Stimulated activated CD8-positive, alpha-beta memory T cell treated with anti-CD3 and anti-CD28 coated beads, Interleukin-7, amount 100 ng/mL, for 4 hours (primary cell): ENCODE measurements around the gene ARHGEF1.
A peak's percentile ranks its signal among the peaks of the same experiment; 100 is the strongest.

Experiments
- DNase-seq, 2 donors: peaks; one replicate each; pipeline ENCODE4 v3.0.0-alpha.2; 2020; ENCODE audit warnings: low read depth in 2 of 2

Gene ARHGEF1

DNA sequence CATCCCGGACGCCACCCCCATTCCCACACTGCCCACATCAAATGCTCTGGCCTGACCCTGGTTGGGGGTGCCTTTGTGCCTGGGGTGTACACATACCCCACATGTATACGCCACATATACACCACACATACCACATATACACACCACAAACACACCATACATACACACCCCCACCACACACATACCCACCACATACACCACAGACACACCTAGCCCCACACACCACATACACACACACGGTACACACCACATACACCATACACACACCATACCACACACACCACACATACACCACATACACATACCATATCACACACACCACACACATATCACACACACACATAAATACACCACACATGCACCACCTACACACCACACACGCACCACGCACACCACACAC, 35.1 kb downstream of the ARHGEF1 start:
- no peak for DNase-seq

GRCh38 chr19:41918653-41919244, 35.8 kb downstream of the ARHGEF1 start:
- no peak for DNase-seq

DNA sequence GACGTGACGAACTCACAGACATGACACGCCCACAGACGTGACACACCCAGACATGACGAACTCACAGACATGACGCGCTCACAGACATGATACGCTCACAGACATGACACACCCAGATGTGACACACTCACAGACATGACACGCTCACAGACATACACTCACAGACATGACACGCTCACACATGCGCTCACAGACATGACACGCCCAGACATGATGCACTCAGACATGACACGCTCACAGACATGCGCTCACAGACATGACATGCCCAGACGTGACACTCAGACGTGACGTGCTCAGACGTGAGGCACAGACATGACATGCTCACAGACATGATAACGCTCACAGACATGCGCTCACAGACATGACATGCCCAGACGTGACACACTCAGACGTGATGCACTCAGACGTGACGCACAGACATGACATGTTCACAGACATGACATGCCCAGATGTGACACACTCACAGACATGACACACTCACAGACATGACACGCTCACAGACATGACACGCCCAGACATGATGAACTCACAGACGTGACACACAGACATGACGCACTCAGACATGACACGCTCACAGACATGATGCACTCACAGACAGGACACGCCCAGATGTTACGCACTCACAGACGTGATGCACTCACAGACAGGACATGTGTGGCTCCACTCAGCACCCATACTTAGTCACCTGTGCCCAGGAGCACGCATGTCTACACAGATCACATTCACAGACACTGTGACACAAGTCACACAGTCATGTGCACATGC, 37.1 kb downstream of the ARHGEF1 start:
- no peak for DNase-seq

DNA sequence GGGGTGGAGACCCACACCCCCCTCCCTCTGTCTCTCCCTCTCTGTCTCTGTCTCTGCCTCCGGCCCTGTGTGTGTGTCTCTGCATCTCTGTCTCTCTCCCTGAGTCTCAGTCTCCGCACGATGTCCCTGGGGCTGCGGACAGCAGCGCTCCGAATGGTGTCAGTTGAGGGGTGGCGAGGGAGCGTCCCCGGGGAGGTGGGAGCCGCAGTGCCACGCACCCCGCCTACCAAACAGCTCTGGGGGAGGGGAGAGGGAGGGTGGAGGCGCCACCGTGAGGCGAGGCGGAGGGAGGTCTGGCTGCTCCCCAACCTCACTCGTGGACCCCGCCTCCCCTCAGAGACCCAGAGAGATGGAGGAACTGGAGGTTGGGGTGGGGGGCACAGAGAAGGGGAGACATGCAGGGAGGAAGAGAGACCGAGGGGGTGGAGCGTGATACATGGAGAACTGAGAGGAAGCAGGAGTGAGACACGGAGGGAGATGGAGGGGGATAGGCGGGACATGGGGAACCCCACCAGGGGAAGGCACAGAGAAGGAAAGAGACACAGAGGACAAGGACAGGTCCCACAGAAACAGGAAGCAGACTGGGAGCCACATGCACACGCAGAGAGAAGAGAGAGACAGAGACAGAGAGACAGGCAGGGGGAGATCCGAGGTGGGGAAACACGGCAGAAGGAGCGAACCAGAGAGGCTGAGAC, 38.0 kb downstream of the ARHGEF1 start:
- DNase-seq = no peak

DNA sequence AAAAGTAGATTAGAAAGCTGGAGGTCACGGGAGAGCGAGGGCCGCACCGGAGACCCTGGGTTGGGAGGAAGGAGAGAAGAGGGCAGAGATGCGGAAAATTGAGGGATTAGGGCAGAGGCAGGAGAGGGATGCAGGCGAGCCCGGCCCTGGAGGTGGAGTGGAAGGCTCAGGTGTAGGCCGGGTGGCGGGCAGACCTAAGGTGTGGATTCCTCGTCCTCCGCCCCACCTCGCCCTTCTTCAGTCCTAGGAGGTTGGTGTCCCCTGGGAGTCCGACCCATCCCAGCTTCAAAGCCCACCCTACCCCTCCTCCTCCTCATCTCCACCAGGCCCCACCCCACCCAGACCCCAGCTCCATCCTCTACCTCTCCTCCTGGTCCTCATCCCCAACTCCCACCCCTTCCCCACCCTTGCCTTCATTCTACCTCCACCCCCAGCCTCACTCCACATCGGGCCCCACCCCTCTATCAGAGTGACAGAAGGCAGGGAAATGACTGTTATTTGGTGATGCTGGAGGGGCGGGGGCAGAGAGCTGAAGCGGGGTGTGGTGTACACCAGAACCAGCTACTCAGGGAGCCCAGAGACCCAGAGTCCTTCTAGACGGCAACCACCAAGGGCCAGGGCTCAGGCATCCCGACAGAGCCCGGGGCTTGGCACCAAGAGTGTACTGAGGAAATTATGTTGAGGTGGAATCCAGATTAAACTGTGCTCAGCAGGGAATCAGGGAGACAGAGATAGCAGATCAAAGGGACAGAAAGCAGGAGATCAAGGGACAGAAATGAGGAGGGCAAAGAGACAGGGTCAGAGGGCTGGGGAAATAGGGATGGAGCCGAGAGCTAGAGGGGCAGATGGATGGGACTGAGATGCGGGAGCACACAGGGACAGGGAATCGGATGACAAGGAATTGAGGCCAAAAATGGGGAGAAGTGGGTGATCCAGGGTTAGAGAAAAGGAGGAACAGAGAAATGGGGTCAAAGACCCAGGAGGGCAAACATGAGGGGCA, 38.9 kb downstream of the ARHGEF1 start:
- DNase-seq = no peak

GRCh38 chr19:41922585-41922984, 39.6 kb downstream of the ARHGEF1 start:
- no peak for DNase-seq

DNA sequence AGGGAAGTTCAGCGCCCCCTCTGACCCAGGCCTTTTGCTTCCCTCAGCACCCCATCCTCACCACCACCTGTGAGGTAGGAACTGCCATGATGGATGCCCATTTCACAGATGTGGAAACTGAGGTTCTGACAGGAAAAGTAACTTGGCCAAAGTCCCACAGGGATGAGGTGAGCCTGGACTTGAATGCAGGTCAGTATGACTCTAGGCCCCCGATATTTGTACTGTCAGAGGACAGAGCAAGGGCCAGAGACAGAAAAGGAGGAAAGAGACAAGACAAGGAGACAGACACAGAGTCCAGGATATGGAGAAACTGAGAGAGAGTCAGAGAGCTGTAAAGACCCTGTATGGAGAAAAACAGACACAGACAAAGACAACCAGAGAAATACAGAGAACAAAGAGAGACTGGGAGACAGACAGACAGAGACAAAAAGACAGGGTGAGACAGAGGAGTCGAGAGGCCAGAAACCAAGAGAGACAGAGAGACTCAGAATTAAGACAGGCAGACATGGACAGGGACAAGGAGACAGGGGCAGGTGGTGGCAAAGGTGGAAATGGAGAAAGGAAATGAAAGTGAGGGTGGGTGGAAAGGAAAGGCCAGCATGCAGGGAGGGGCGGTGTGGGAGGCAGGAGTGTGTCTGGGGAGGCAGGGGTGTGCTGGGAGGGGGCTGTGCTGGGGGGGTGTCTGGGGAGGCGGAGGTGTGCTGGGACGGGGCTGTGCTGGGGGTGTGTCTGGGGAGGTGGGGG, 40.2 kb downstream of the ARHGEF1 start:
- no peak for DNase-seq

GRCh38 chr19:41924151-41925145, 41.5 kb downstream of the ARHGEF1 start:
- no peak for DNase-seq

DNA sequence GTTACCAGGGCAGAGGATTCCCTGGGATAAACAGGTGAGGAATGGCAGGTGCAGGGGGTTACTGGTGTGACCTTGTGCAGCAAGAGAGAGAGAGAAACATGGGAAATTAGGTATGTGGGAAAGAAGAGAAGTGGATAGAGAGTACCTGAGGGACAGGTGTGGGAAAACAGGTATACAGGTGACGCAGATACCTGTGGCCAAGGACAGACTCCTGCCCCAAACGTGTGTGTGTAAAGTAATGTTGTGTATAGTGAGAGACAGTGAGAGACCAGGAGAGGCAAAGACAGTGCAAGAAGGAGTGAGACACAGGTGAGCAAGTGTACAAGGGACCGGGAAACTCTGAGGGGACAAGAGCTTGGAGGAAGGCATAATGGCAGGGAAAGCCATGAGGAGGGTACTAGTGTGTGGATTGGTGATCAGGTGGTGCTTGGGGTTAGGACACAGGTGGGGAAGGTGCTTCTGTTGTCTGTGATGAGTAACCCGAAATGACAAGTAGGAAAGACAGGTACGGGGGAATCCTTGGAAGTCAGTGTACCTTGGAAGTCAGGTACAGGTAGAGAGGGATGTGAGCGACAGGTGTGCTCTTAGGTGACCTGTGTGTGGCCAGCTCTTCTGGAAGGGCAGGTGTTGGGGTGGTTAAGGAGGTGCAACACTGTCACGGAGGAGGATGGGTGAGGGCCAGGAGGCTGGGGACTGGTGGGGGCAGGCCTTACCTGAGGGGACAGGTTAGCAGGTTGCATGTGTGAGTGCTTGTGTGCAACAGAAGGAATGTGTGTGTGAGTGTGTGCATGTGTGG, 42.4 kb downstream of the ARHGEF1 start:
- no peak for DNase-seq

GRCh38 chr19:41926028-41926762, 43.2 kb downstream of the ARHGEF1 start:
- no peak for DNase-seq

- DNase-seq = no peak
These were observed 43.9 kb downstream of the ARHGEF1 start for GRCh38 chr19:41926763-41927496.

GRCh38 chr19:41927497-41928192, 44.7 kb downstream of the ARHGEF1 start:
- peak in 1 of 2 donors; percentile 42 for DNase-seq

DNA sequence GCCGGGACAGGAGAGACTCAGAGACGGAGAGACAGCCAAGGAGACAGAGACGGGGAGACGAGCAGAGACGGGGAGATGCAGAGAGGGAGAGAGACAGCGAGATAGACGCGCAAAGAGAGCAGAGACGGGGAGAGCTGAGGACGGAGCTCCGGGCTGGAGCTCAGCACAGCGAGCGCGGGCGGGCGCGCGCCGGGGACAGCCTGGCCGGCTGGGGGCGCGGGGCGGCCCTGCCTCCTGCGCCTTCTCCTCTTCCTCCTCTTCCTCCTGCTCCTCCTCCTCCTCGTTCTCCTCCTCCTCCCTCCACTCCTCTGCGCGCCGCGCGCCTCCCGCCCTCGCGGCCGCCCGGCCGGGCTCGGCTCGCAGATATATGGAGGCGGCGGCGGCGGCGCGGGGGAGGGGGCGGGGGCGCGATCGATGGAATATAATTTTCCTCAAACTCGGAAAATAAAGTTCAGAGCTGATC, 45.3 kb downstream of the ARHGEF1 start, which contains the start of gene ERFL:
Gene ERFL, minus strand, starts transcription at position 229 of the 463 bp plus-strand sequence. CDS start 15,530 bp downstream, outside the sequence.
- peak in 1 of 2 donors; percentile 44 for DNase-seq

DNA sequence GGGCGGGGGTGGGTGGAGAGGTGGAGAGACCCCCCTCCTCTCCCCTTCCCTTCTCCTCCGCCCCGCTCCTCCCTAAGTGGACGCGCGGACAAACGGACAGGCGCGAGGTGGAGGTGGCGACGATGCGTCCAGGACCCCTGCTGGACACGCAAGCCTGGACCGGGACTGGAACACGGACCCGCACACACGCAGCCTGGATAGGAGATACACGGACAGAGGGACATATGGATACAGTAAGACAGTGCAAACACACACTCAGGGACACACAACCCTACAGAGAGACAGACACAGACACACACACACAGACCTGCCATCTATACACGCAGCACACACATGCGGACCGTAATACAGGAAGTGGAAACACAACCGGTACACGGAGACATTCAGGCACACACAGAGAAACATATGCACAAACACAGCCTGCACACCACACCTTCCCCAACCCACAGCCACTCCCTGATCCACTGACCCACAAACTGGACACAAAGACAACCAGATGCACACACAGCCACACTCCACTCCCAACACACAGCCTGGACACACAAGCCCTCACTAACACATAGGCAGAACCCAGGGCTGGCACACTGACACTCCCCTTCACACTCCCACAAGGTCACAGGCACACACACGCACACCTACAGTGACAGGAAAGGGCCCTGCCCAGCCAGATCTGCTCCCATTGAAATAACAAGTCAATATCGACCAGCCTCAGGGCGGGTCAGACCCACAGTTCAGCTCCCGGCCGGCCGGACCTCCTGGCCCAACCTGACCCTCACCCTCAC, 46.0 kb downstream of the ARHGEF1 start:
- DNase-seq = no peak

DNA sequence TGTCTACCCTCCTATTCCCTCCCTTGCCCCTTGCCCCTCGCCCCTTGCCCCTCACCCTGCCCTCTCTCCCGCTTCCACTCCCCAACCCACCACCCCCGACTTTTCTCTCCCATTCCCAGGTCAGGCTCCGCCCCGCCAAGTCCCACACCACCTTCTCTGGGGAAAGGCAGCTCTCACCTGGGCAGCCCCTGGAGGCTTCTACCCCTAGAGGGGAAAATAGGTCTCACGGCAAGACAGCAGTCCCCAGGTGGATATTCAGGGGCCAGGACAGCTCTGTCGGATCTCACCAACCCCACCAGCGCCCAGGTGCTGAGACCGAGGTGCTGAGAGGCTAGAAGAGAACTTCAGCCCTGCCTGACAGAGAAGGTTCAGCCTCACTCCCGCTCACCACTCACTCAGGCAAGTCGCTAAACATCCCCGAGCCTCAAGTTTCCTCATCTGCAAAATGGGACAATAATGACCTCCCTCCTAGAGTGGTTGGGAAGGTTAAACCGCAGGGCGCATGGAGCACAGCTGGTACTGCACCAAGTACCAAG, 46.6 kb downstream of the ARHGEF1 start:
- no peak for DNase-seq
